Osteocyte (in vitro differentiated cells): ENCODE results near the gene RAB9A. TPM values are rescaled to one million over a fixed set of nuclear protein-coding genes. Genes with fewer than 3 reads are reported as not detected.
"Not testable (repeated sequence)": the region's sequence is repeated elsewhere in the genome, so short reads cannot be mapped to it uniquely, and the experiment has no call there.

Experiments used
- DNase-seq: peaks from one replicate; pipeline ENCODE4 v3.0.0; 2021; ENCODE audit warnings: mixed read lengths; ENCODE audit not compliant: unreplicated experiment; ENCODE audit errors: extremely low spot score
- H3K27ac Mint-ChIP-seq: one replicate; pipeline ENCODE4 v1.8.0; 2021; ENCODE audit warnings: mild to moderate bottlenecking, mixed read lengths; ENCODE audit not compliant: unreplicated experiment
- H3K27me3 Mint-ChIP-seq: one replicate; pipeline ENCODE4 v1.8.0; 2021; ENCODE audit warnings: mixed read lengths; ENCODE audit not compliant: unreplicated experiment
- H3K36me3 Mint-ChIP-seq: one replicate; pipeline ENCODE4 v1.8.0; 2021; ENCODE audit warnings: mixed read lengths; ENCODE audit not compliant: unreplicated experiment
- H3K4me1 Mint-ChIP-seq: one replicate; pipeline ENCODE4 v1.8.0; 2021; ENCODE audit warnings: mixed read lengths; ENCODE audit not compliant: unreplicated experiment
- H3K4me3 Mint-ChIP-seq: one replicate; pipeline ENCODE4 v1.8.0; 2021; ENCODE audit warnings: mild to moderate bottlenecking, moderate library complexity, mixed read lengths; ENCODE audit not compliant: unreplicated experiment
- H3K9me3 Mint-ChIP-seq: one replicate; pipeline ENCODE4 v1.8.0; 2021; ENCODE audit warnings: mixed read lengths; ENCODE audit not compliant: unreplicated experiment
- total RNA-seq: library from RNA; stranded (reverse); gene quantifications from 2 replicates; pipeline ENCODE4 v1.2.1, GENCODE V29; 2021
- TF ChIP-seq, protein P1 (sequence below): fragments of 200-600 bp; sonication (generic); IDR thresholded peaks from 2 replicates; pipeline ENCODE4 v1.5.0; 2021; ENCODE audit warnings: antibody characterized with exemption, mild to moderate bottlenecking, moderate library complexity

The RAB9A gene
- total RNA-seq, 1 donor from 2014 or later, result 32.9 TPM

DNA sequence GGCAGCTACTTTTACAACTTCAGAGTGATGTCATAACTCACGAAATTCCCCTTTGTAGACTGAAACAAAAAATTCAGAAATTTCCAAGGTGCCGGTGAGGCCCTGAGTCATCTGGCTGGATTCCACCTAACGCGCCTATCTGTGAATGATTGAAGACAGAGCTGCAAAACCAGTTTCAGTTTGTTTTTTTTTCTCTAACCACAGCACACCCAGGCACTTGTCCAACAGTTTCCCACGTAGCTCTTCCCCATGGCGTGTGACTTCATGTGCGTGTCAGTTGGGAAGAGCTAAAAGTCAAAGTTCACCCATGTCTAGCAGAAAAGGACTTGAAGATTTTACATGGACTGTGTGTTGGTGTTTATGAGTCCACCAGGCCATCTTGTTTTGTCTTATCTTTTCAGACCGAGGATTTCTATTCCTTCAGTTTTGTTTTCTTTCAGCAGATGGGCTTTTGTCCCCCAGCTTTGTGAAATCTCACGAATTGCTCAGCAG, 19.6 kb upstream of the RAB9A start:
- Mint-ChIP-seq H3K4me1 (peaks cover 20% of the 10 kb centered on the region), H3K27ac (peak overlapping the region; percentile 92), H3K36me3 (peaks cover 2% of the 10 kb centered on the region), H3K4me3 (peak overlapping the region; percentile 50), H3K27me3 (no peaks in the 10 kb centered on the region), H3K9me3 (no peaks in the 10 kb centered on the region)
- no peak for DNase-seq
- TF ChIP-seq, protein P1, sequence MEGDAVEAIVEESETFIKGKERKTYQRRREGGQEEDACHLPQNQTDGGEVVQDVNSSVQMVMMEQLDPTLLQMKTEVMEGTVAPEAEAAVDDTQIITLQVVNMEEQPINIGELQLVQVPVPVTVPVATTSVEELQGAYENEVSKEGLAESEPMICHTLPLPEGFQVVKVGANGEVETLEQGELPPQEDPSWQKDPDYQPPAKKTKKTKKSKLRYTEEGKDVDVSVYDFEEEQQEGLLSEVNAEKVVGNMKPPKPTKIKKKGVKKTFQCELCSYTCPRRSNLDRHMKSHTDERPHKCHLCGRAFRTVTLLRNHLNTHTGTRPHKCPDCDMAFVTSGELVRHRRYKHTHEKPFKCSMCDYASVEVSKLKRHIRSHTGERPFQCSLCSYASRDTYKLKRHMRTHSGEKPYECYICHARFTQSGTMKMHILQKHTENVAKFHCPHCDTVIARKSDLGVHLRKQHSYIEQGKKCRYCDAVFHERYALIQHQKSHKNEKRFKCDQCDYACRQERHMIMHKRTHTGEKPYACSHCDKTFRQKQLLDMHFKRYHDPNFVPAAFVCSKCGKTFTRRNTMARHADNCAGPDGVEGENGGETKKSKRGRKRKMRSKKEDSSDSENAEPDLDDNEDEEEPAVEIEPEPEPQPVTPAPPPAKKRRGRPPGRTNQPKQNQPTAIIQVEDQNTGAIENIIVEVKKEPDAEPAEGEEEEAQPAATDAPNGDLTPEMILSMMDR, result no peak

DNA sequence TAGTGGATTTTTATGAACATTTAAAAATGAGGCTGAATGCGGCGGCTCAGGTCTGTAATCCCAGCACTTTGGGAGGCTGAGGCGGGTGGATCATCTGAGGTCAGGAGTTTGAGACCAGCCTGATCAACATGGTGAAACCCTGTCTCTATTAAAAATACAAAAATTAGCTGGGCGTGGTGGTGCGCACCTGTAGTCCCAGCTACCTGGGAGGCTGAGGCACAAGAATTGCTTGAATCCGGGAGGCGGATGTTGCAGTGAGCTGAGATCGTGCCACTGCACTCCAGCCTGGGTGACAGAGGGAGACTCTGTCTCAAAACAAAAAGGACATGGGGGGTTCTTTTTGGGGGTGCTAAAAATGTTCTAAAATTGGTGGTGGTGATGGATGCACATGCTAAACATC, 19.2 kb upstream of the RAB9A start:
- Mint-ChIP-seq H3K27ac (peak overlapping the region; percentile 92), H3K4me1 (peaks cover 20% of the 10 kb centered on the region)
- DNase-seq, H3K27me3 Mint-ChIP-seq, H3K4me3 Mint-ChIP-seq, H3K9me3 Mint-ChIP-seq, H3K36me3 Mint-ChIP-seq: not testable (repeated sequence)

DNA sequence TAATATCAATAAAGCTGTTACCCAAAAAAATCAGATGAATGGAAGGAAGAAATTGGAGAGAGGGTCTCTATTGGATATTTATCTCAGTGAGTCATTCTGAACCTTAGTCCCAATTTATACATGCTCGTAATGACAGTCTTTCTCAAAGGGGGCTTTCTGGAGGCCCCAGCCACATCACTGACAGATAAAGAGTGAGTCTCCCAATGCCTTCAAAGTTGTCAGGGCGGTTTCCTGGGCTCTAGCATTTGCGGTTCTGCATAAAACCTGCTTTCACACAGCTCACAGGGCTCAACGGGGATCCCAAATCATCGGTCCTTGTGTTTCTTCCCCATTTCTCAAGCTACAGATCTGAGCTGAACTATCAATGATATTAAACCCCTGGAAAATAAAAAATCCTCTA, 18.7 kb upstream of the RAB9A start:
- Mint-ChIP-seq H3K27ac (peak overlapping the region; percentile 92), H3K4me3 (no peak overlapping the region), H3K27me3 (no peaks in the 10 kb centered on the region), H3K9me3 (no peaks in the 10 kb centered on the region), H3K36me3 (peaks cover 2% of the 10 kb centered on the region), H3K4me1 (peaks cover 20% of the 10 kb centered on the region)
- DNase-seq, result no peak
- TF ChIP-seq, protein P1, result no peak

DNA sequence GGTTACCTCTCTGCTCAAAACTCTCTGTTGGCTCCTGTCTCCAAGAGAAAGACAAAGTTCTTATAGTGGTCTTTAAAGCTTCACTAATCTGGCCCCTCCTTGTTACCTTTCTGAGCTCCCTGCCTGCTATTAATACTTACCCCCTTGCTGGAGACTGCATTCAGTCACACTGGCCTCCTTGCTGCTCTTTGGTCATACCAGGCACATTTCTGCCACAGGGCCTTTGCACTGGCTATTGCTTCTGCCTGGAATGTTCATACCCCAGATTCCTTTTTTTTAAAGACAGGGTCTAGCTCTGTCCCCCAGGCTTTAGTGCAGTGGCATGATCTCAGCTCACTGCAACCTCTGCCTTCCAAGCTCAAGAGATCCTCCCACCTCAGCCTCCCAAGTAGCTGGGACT, 15.9 kb upstream of the RAB9A start:
- Mint-ChIP-seq H3K27me3 (no peaks in the 10 kb centered on the region), H3K27ac (no peak overlapping the region), H3K4me3 (no peak overlapping the region), H3K4me1 (peaks cover 13% of the 10 kb centered on the region), H3K36me3 (peaks cover 2% of the 10 kb centered on the region), H3K9me3 (no peaks in the 10 kb centered on the region)
- no peak for DNase-seq
- TF ChIP-seq, protein P1, result no peak

DNA sequence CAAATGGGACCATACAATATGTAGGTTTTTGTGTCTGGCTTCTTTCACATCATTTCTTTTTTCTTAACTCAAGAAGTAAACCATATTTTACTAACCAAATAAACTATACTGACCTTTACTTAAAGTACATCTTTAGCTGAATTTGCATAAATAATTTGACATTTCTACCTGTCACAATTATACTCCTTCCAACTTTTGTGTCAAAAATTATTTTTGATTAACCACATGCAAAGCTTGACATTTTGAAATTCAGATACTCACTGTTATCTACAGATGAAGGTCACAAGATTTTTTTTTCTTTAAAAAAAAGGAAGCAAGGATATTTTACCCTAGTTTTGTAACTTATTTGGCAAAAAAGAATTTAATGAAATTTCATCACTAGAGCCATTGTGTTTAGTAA, 12.0 kb upstream of the RAB9A start:
- no peaks in the 10 kb centered on the region for H3K27me3 Mint-ChIP-seq
- H3K36me3 Mint-ChIP-seq, result no peaks in the 10 kb centered on the region
- no peaks in the 10 kb centered on the region for H3K4me1 Mint-ChIP-seq
- no peaks in the 10 kb centered on the region for H3K9me3 Mint-ChIP-seq
- no peak overlapping the region for H3K4me3 Mint-ChIP-seq
- no peak for DNase-seq
- H3K27ac Mint-ChIP-seq, result no peak overlapping the region
- TF ChIP-seq, protein P1, result no peak

DNA sequence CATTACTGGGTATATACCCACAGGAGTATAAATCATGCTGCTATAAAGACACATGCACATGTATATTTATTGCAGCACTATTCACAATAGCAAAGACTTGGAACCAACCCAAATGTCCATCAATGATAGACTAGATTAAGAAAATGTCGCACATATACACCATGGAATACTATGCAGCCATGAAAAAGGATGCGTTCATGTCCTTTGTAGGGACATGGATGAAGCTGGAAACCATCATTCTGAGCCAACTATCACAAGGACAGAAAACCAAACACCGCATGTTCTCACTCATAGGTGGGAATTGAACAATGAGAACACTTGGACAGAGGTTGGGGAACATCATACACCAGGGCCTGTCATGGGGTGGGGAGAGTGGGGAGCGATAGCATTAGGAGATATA, 9.2 kb upstream of the RAB9A start:
- H3K4me3 Mint-ChIP-seq, H3K27me3 Mint-ChIP-seq, H3K27ac Mint-ChIP-seq, H3K9me3 Mint-ChIP-seq, DNase-seq, H3K4me1 Mint-ChIP-seq, H3K36me3 Mint-ChIP-seq: not testable (repeated sequence)
